ENCODE measurements around the gene PKN1.

The PKN1 gene

DNA sequence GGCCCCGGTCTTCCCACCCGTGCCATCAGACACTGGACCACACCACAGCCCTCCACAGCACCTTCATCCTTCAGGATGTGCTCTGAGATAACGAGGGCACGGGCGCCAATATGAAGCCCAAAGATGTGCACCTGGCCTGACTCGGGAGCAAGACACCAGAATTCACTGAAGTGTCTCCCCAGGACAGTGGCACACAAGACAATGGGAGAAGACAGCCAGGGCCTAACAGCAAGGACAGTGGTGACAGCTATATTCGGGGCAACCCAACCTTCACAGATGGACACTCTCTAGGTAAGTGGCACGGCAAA, 21.2 kb upstream of the PKN1 start:
- no peak for DNase-seq
- intact Hi-C loops (cut with DNase I; ENCODE audit: low total_unique reads), result loop anchor here (10.0 kb wide), 1 partner anchor 207 kb away; the partner anchor contains the start of gene ADGRL1
- no peaks in the 10 kb centered on the region for H3K9me3 ChIP-seq
- H3K27me3 ChIP-seq, result no peaks in the 10 kb centered on the region
- TF ChIP-seq, protein P1, sequence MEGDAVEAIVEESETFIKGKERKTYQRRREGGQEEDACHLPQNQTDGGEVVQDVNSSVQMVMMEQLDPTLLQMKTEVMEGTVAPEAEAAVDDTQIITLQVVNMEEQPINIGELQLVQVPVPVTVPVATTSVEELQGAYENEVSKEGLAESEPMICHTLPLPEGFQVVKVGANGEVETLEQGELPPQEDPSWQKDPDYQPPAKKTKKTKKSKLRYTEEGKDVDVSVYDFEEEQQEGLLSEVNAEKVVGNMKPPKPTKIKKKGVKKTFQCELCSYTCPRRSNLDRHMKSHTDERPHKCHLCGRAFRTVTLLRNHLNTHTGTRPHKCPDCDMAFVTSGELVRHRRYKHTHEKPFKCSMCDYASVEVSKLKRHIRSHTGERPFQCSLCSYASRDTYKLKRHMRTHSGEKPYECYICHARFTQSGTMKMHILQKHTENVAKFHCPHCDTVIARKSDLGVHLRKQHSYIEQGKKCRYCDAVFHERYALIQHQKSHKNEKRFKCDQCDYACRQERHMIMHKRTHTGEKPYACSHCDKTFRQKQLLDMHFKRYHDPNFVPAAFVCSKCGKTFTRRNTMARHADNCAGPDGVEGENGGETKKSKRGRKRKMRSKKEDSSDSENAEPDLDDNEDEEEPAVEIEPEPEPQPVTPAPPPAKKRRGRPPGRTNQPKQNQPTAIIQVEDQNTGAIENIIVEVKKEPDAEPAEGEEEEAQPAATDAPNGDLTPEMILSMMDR (IDR thresholded peaks at IDR 0.05), result no peak
- H3K27ac ChIP-seq, result no peak overlapping the region
- H3K4me1 ChIP-seq, result peaks cover 0 to 48% (median 29%) of the 10 kb centered on the region in 4 donors
- no peak overlapping the region for H3K4me3 ChIP-seq
- H3K36me3 ChIP-seq, result peaks cover 56 to 66% (median 65%) of the 10 kb centered on the region in 3 donors

GRCh38 chr19:14412324-14412995, 20.6 kb upstream of the PKN1 start:
- H3K4me1 ChIP-seq, result peaks cover 0 to 53% (median 34%) of the 10 kb centered on the region in 4 donors
- TF ChIP-seq, protein P1 (IDR thresholded peaks at IDR 0.05), result no peak
- H3K27me3 ChIP-seq, result no peaks in the 10 kb centered on the region
- intact Hi-C loops (cut with DNase I; ENCODE audit: low total_unique reads), result loop anchor here (10.0 kb wide), 1 partner anchor 208 kb away; the partner anchor contains the start of gene ADGRL1
- DNase-seq, result no peak
- no peak overlapping the region for H3K27ac ChIP-seq
- H3K9me3 ChIP-seq, result no peaks in the 10 kb centered on the region
- H3K4me3 ChIP-seq, result no peak overlapping the region
- H3K36me3 ChIP-seq, result peaks cover 51 to 61% (median 59%) of the 10 kb centered on the region in 3 donors

GRCh38 chr19:14412996-14413692, 20.0 kb upstream of the PKN1 start:
- no peaks in the 10 kb centered on the region for H3K9me3 ChIP-seq
- DNase-seq, result no peak
- TF ChIP-seq, protein P1 (IDR thresholded peaks at IDR 0.05), result no peak
- intact Hi-C loops (cut with DNase I; ENCODE audit: low total_unique reads), result loop anchor here (10.0 kb wide), 1 partner anchor 208 kb away; the partner anchor contains the start of gene ADGRL1
- peaks cover 0 to 60% (median 39%) of the 10 kb centered on the region in 4 donors for H3K4me1 ChIP-seq
- H3K4me3 ChIP-seq, result no peak overlapping the region
- peak overlapping the region in 1 of 2 donors; percentile 27 for H3K27ac ChIP-seq
- H3K27me3 ChIP-seq, result no peaks in the 10 kb centered on the region
- peaks cover 46 to 54% (median 52%) of the 10 kb centered on the region in 3 donors for H3K36me3 ChIP-seq

- intact Hi-C loops (cut with DNase I; ENCODE audit: low total_unique reads), result loop anchor here (10.0 kb wide), 1 partner anchor 209 kb away; the partner anchor contains the start of gene ADGRL1
- Histone ChIP-seq H3K27me3 (no peaks in the 10 kb centered on the region), H3K9me3 (no peaks in the 10 kb centered on the region), H3K36me3 (peaks cover 40 to 48% (median 47%) of the 10 kb centered on the region in 3 donors), H3K27ac (peak overlapping the region in 1 of 2 donors; percentile 27), H3K4me3 (no peak overlapping the region), H3K4me1 (peaks cover 0 to 64% (median 41%) of the 10 kb centered on the region in 4 donors)
- DNase-seq, result no peak
- TF ChIP-seq, protein P1 (IDR thresholded peaks at IDR 0.05), result no peak
These were observed 19.4 kb upstream of the PKN1 start for GRCh38 chr19:14413693-14414181.

- Histone ChIP-seq H3K4me3 (no peak overlapping the region), H3K9me3 (no peaks in the 10 kb centered on the region), H3K36me3 (peaks cover 26 to 34% (median 33%) of the 10 kb centered on the region in 3 donors), H3K27ac (no peak overlapping the region), H3K27me3 (no peaks in the 10 kb centered on the region), H3K4me1 (peaks cover 0 to 70% (median 41%) of the 10 kb centered on the region in 4 donors)
- no peak for DNase-seq
- TF ChIP-seq, protein P1 (IDR thresholded peaks at IDR 0.05), result no peak
- intact Hi-C loops (cut with DNase I; ENCODE audit: low total_unique reads), result loop anchor here (5.0 to 10.0 kb wide), 2 partner anchors 57 to 210 kb away; partner anchors contain the start of gene ADGRL1
These were observed 18.0 kb upstream of the PKN1 start for GRCh38 chr19:14414926-14415690.
